IPS-15b (cell line): Measurements from ENCODE around the gene ACAP2.

Source experiments
- H3K27me3 ChIP-seq: one replicate; pipeline ENCODE4 v1.6.1; 2013; ENCODE audit warnings: low read length; ENCODE audit not compliant: control insufficient read depth, insufficient read depth
- H3K36me3 ChIP-seq: one replicate; pipeline ENCODE4 v1.6.1; 2013; ENCODE audit warnings: low read length; ENCODE audit not compliant: control insufficient read depth, insufficient read depth
- H3K4me1 ChIP-seq: one replicate; pipeline ENCODE4 v1.6.1; 2013; ENCODE audit warnings: mild to moderate bottlenecking, low read length; ENCODE audit not compliant: control insufficient read depth, insufficient read depth
- H3K4me3 ChIP-seq: one replicate; pipeline ENCODE4 v1.5.1; 2013; ENCODE audit warnings: low read depth, low read length
- H3K9ac ChIP-seq: one replicate; pipeline ENCODE4 v1.6.1; 2013; ENCODE audit warnings: low read depth, mild to moderate bottlenecking, low read length
- H3K9me3 ChIP-seq: one replicate; pipeline ENCODE4 v1.6.1; 2013; ENCODE audit warnings: mild to moderate bottlenecking, low read length; ENCODE audit not compliant: control insufficient read depth, insufficient read depth

The ACAP2 gene

GRCh38 chr3:195255176-195255500 lies 187.7 kb downstream of the ACAP2 start:
- no peak overlapping the region for H3K9ac ChIP-seq
- no peaks in the 10 kb centered on the region for H3K9me3 ChIP-seq
- H3K4me1 ChIP-seq: peaks cover 18% of the 10 kb centered on the region
- no peaks in the 10 kb centered on the region for H3K27me3 ChIP-seq
- no peaks in the 10 kb centered on the region for H3K36me3 ChIP-seq
- H3K4me3 ChIP-seq: no peak overlapping the region

DNA sequence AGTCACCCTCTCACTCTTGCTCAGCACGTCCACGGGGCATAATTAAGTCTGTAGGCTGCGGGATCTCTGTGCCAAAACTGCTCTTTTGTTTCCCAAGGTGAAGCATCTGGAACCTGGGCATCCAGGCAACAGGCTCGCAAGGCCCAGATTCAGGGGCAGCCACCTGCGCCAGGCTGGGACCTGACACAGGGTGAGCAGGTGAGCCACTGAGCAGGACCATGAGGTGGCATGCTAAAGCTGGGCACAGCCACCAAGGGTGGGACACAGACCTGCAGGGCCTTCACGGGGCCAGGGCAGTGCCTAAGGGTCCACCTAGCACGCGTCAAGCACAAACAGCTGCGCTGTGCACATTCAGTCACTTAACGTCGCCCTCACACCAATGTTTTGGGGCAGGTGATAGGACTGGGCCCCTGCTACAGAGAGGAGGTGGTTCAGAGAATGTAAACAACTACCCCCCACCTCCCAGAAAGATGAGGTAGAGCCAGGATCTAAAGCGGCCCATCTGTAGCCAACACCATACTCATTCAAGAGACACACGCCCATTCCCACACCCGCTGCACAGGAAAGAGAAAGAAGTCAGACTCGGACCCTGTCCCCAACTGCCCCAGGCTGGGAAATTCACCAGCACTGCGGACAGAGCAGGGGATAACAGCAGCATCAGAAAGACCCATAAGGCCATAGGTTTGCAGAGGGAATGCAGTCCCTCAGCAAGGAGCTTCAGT lies 188.2 kb downstream of the ACAP2 start:
- no peak overlapping the region for H3K4me3 ChIP-seq
- H3K9me3 ChIP-seq: no peaks in the 10 kb centered on the region
- H3K9ac ChIP-seq: no peak overlapping the region
- peaks cover 18% of the 10 kb centered on the region for H3K4me1 ChIP-seq
- H3K36me3 ChIP-seq: no peaks in the 10 kb centered on the region
- H3K27me3 ChIP-seq: no peaks in the 10 kb centered on the region

DNA sequence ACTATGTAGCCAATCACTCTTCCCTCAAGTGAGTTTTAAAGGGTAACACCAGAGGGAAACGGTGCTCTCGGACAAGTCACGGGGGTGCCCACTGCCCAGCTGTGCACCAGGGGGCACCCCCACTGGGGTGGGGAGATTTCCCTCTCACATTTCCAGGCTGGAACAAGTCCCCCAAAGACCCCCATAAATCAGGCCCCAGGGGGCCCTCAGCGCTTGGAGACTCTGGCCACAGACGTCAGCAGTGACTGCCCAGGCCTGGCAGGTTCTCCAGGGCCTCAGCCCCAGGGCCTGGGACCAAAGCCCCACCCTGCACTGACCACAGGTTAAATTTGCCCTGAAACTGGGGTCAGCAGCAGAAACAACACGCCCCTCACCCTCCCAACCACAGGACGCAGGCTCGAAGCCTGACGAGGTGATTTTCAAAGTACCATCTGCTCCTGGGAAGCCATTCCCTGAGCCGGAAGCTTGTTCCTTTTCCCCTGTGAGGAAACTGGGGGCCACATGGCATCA lies 188.8 kb downstream of the ACAP2 start:
- Histone ChIP-seq H3K36me3 (no peaks in the 10 kb centered on the region), H3K9me3 (no peaks in the 10 kb centered on the region), H3K27me3 (no peaks in the 10 kb centered on the region), H3K4me3 (no peak overlapping the region), H3K4me1 (peaks cover 15% of the 10 kb centered on the region), H3K9ac (no peak overlapping the region)

DNA sequence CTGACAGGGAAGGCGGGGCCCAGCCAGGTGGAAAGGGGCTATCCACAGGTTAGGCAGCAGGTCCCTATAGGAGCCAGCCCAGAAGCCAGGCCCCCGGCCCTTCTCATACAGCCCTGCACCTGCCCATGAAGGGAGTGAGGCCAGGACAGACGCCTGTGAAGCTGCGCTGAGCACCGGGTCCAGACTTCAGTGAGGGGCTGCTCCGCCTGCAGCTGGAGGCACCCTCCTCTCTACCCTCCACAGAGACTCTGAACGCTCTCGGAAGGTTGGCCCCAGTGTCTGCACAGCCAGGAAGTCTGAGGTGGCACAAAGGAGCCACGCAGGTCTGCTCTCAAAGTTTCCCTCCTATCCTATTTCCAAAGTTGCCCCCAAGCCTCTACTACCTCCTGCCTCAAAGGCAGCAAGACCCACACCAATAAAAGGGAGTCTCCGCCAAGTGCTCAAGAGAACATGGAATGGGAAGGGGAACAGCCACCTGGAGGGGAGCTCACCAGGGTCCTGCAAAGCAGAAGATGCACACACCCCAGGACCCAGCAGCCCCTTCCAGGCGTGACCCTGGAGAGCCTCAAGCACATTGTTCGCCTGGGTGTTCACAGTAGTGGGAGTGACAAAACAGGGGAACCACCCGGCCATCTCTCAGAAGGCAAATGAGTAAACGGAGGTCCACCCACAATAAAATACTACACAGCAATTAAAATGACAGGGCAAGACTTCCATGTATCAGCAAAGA lies 191.3 kb downstream of the ACAP2 start:
- Histone ChIP-seq H3K9me3 (no peaks in the 10 kb centered on the region), H3K4me1 (peaks cover 8% of the 10 kb centered on the region), H3K4me3 (no peak overlapping the region), H3K36me3 (no peaks in the 10 kb centered on the region), H3K27me3 (no peaks in the 10 kb centered on the region), H3K9ac (no peak overlapping the region)

DNA sequence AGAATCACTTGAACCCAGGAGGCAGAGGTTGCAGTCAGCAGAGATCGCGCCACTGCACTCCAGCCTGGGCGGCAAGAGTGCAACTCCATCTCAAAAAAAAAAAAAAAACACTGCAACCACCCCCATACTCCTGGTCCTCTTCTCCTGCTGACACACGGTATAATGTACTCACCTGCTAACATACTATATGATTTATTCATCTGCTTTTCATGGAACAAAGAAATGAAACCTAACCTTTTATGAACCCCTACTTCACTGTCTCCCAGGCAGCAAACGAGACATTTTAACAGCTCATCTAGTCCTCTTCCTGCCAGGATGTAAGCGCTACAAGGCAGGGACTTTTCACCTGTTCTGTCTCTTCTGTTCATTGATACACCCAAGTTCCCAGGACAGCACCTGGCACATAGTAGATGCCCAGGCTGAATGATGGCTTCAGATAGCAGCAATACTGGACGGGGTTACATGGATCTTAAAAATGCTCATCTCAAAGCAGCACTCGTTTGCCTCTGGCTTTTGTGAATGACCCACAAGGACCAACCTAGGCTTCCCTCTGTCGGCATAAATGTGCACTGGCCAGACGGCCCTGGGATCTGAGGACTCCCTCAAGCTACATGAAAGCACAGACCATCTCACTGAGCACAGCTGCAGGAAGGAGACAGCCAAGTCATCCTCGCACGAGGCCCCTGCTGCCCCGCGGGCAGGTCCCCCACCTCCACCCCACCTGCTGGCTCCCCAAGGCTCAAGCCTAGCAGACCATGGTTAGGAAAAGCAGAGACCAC lies 192.2 kb downstream of the ACAP2 start:
- Histone ChIP-seq H3K36me3 (no peaks in the 10 kb centered on the region), H3K27me3 (no peaks in the 10 kb centered on the region), H3K4me1 (peaks cover 7% of the 10 kb centered on the region), H3K9ac (no peak overlapping the region), H3K4me3 (no peak overlapping the region), H3K9me3 (no peaks in the 10 kb centered on the region)

DNA sequence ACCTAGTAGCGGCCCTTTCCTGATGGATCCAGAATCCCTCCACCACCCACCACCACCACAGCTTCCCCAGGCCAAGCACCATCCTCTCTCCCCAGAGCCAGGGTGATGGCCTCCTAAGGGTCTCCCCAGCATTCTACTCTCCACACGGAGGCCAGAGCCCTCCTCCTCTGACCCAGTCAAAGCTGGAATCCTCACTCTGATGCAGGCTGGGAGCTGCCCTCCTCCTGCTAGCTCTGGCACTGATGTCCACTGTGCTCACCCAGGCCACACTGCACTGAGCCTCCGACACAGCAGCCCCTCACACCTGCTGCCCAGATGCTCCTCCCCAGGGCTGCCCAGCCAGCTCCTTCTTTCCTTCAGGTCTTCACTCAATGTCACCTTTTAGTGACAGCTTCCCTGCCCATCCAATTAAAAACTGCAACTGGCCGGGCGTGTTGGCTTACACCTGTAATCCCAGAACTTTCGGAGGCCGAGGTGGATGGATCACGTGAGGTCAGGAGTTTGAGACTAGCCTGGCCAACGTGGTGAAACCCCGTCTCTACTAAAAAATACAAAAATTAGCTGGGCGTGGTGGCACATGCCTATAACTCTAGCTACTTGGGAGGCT lies 192.9 kb downstream of the ACAP2 start:
- Histone ChIP-seq H3K27me3 (no peaks in the 10 kb centered on the region), H3K4me1 (peaks cover 4% of the 10 kb centered on the region), H3K36me3 (no peaks in the 10 kb centered on the region), H3K9me3 (no peaks in the 10 kb centered on the region), H3K9ac (no peak overlapping the region), H3K4me3 (no peak overlapping the region)

DNA sequence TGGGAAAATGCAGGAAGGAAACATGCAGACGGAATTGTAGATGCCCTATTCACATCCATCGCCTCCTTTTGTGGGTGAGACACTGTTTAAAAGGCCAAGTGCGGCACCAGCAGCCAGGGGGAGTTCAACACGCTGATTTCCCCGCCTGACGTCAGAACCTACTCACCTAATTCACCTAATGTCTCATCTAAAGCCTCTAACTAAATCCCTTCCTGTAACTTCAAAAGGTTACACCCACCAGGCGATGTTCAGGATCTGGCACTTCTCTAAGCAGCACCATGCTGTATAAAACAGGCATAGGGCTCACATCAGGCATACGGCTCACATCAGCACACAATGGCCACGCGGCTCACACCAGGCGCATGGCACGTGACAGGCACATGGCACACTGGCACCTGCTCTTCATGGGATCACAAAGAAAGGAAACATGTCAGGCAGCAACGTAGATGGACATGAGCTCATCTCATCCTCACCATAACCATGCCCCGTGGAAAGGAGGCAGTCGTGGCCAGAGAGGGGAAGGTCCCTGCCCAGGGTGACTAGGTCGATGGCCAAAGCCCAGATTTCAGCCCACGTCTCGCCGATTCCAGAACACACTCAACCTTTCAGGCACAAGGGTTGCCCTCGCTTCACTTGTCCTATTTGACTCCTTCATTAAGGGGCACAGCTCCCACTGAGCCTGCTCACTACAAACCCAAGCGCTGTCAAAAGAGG lies 193.6 kb downstream of the ACAP2 start:
- H3K9ac ChIP-seq: no peak overlapping the region
- no peaks in the 10 kb centered on the region for H3K9me3 ChIP-seq
- H3K36me3 ChIP-seq: no peaks in the 10 kb centered on the region
- peaks cover 4% of the 10 kb centered on the region for H3K4me1 ChIP-seq
- H3K27me3 ChIP-seq: no peaks in the 10 kb centered on the region
- no peak overlapping the region for H3K4me3 ChIP-seq

DNA sequence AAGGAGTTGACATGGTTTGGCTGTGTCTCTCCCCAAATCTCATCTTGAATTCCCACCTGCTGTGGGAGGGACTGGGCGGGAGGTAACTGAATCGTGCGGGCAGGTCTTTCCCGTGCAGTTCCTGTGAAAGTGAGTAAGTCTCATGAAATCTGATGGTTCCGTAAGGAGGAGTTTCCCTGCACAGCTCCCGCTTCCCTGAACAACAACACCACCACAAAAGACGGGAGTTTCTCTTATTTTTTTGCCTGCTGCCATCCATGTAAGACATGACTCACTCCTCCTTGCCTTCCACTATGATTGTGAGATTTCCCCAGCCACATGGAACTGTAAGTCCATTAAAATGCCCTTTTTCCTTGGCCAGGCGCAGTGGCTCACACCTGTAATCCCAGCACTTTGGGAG lies 194.5 kb downstream of the ACAP2 start:
- H3K27me3 ChIP-seq: no peaks in the 10 kb centered on the region
- no peak overlapping the region for H3K9ac ChIP-seq
- H3K9me3 ChIP-seq: no peaks in the 10 kb centered on the region
- H3K4me1 ChIP-seq: no peaks in the 10 kb centered on the region
- no peak overlapping the region for H3K4me3 ChIP-seq
- no peaks in the 10 kb centered on the region for H3K36me3 ChIP-seq

DNA sequence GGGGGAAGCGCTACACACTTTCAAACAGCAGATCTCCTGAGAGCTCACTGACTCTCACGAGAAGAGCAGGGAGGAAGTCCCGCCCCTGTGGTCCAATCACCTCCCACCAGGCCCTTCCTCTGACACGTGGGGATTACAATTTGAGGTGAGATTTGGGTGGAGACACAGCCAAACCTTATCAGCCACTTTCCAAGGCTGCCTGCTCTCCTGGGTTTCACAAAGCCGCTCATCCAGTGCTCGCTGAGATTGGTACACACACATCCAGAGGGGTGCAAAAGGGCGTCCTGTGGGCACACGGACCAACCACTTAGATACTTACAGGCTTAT lies 195.0 kb downstream of the ACAP2 start:
- Histone ChIP-seq H3K36me3 (no peaks in the 10 kb centered on the region), H3K4me3 (no peak overlapping the region), H3K27me3 (no peaks in the 10 kb centered on the region), H3K9me3 (no peaks in the 10 kb centered on the region), H3K4me1 (no peaks in the 10 kb centered on the region), H3K9ac (no peak overlapping the region)

- Histone ChIP-seq H3K36me3 (no peaks in the 10 kb centered on the region), H3K4me1 (no peaks in the 10 kb centered on the region), H3K27me3 (no peaks in the 10 kb centered on the region), H3K9me3 (no peaks in the 10 kb centered on the region), H3K4me3 (no peak overlapping the region), H3K9ac (no peak overlapping the region)
Measured at GRCh38 chr3:195247086-195247862, 195.5 kb downstream of the ACAP2 start.

DNA sequence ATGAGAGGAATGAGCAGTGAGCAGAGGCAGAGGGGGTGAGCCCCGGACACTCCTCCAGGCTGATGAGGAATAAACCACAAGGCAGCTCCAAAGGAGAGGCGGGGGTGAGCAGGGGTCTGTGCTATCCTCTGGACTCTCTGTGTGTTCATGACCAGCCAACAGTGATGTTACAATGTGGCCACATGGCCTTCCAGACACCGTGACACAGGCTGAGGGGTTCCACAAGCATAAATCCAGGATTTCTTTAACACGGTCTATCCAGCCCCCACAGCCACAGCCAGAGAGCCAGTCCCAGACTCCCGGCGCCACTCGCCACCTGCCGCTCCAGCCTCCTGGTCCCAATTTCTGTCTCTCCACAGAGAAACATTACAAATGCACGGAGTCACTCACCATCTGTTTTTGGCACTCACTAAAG lies 196.2 kb downstream of the ACAP2 start:
- Histone ChIP-seq H3K27me3 (no peaks in the 10 kb centered on the region), H3K9ac (no peak overlapping the region), H3K9me3 (no peaks in the 10 kb centered on the region), H3K36me3 (no peaks in the 10 kb centered on the region), H3K4me1 (no peaks in the 10 kb centered on the region), H3K4me3 (no peak overlapping the region)
